Left forelimb (tissue), 1 donor: ENCODE measurements around the gene PPP1R12A.
"Not testable (repeated sequence)": the region's sequence is repeated elsewhere in the genome, so short reads cannot be mapped to it uniquely, and the experiment has no call there.

Experiments used
- DNase-seq: peaks from one replicate; pipeline ENCODE4 v3.0.0-alpha.2; 2018; ENCODE audit warnings: low spot score

Gene PPP1R12A

DNA sequence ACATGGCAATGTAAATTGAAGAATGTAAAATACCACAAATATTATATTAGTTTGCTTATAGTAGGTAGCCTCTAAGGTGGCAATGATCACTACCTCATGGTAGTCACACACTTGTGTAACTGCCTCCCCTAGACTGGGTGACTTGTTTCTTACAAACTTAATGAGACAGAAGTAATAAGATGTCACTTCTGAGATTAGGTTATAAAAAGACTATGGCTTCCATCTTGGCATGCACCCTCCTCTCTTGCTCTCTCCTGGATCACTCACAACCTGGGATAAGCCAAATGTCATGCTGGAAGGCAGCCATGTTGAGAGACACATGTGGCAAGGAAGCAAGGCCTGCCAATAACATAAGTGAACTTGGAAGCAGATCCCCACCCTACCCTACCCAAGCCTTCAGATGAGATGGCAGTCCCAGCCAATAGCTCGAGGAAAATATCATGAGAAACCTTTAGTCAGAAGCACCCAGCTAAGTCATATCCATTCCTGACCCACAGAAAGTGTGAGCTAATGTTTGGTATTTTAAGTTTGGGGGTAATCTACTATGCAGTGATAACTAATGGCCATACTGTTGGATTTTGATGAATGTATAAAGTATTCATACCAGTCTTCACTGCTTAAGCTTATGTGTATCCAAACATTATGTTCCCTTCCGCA lies 43.3 kb downstream of the PPP1R12A start:
- no peak for DNase-seq

DNA sequence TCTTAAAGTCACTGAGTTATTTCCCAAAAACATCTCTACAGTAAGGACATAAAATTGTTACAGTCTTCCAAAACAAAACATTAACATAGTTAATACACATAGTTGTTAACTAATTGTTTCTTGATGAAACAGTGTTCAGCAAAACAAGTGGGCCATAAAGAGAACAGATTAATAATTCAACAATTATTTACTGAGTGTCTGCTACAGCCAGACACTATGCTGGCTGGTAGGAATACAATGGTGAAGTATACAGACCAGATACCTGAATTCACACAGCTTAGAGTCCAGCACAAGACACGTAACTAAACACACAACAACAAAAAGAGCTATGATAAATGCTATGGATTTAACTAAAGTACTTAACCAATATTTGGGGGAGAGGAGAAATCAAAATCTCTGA lies 47.0 kb downstream of the PPP1R12A start:
- DNase-seq = no peak

DNA sequence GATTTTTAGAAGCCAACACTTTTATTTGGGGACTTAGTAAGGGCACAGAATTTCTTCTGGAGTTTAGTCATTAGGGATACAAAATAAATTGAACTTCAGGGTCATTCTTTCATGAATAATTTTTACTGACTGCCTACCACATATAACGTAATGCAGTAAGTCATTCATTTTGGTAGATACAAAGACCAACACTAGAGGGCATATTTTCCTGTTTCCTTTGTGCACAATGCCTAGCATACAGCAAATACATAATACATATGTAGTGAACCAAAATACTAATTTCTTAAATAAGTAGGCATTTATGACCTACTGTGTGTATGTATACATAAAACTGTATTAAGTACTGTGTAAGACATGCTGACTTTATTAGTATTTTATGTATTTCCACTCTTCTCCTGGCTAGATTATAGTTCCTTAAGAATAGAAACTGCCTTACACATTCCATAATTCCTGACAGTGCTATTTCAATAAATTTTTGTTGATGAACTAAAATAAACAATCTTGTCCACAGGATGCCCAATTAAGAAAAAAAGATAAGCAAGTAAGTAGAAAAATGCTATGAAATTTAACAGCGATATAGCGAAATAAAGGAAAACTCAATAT lies 47.9 kb downstream of the PPP1R12A start:
- no peak for DNase-seq

DNA sequence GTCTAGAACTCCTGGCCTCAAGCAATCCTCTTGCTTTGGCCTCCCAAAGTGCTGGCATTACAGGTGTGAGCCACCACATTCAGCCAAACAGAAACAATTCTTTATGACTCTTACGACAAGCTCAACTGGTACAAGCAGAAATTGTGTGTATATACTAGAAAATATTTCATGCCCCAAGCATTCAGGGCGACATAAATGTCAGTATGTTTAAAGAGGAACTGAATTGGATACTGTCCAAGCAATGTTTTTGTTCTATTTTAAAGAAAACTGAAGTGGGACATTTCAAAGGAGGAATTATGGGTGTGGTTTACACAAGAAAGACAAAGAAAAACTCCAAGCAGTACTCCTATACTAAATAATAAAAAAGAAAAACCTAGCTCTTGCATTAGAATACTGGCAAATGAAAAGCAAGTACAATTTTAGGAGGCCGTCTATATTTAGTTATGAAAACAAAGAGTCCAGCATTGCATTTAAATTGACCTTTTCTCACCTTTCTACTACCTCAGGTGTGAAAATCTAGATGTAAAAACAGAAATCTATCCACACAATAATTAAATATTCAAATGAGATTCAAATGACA lies 48.9 kb downstream of the PPP1R12A start:
- no peak for DNase-seq

DNA sequence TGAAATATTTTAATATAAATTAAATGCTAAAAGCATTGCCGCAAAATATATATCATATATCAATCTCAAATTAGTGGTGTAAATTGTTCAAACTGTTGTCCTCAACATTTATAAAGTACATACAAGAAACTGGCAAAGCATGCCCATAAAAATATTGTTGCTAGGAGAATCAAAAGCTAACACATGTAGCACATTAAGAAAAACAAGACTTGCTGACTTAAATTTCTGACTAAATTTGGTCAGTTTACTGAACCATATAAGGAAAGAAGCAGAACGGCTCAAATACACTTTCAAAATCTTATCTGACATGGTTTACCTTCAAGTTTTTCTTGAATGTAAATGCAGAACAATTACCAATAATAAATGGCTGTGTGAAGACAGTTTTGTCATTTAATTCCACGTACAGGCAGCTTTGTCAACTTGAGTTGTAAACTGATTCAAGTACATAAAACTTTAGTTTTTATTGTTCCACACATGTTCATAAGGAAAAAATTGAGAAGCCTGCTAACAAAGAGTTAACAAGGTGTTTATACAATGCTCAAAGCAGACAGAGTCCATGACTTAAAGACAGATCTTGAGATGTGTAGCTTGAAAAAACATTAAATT lies 50.4 kb downstream of the PPP1R12A start:
- no peak for DNase-seq

DNA sequence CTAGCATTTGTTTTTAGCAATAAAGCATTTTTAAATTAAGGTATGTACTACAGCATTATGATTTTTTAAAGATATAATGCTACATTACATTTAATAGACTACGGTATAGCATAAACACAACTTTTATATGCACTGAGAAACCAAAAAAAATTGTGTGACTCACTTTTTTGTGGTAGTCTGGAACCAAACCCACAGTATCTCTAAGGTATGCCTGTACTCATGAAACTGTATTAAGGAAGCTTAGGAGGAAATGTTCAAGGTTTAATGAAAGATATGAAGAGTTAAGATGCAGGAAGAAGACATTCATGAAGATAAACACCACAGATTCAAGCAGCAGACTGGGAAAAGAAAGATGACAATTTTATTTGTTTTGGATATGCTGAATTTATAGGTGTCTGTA lies 51.7 kb downstream of the PPP1R12A start:
- DNase-seq = no peak

DNA sequence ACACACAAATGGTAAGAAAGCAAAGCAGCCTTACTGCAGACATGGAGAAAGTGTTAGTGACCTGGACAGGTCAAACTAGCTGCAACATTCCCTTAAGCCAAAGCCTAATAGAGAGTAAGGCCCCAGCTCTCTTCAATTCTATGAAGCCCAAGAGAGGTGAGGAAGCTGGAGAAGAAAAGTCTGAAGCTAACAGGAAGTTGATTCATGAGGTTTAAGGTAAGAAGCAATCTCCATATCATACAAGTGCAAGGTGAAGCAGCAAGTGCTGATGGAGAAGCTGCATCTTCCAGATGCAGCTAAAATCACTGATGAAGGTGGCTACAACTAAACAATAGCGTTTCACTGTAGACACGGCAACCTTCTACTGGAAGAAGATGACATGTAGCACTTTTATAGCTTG lies 53.5 kb downstream of the PPP1R12A start:
- DNase-seq = no peak

DNA sequence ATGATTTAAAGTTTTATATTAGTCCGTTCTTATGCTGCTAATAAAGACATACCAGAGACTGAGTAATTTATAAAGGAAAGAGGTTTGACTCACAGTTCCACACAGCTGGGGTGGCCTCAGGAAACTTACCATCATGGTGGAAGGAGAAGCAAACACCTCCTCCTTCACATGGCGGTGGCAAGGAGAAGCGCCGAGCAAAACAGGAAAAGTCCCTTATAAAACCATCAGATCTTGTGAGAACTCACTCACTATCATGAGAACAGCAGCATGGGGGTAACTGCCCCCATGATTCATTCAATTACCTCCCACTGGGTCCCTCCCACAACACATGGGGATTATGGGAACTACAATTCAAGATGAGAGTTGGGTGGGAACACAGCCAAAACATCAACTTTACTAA lies 56.4 kb downstream of the PPP1R12A start:
- DNase-seq = not testable (repeated sequence)

DNA sequence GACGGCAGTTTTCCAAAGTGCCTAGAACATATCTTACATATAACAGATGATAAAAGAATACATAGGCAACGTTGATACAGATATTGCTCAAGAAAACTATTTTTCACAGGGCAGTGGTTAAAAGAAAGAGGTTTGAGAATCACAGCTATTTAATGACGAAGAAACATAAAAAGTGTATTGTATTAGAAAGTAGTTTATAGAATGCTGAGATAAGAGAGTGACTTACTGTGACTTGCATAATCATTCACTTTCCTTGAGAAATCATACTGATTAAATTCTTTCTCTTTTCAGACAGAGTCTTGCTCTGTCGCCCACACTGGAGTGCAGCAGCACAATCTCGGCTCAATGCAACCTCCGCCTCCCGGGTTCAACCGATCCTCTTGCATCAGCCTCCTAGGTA lies 57.7 kb downstream of the PPP1R12A start:
- no peak for DNase-seq

DNA sequence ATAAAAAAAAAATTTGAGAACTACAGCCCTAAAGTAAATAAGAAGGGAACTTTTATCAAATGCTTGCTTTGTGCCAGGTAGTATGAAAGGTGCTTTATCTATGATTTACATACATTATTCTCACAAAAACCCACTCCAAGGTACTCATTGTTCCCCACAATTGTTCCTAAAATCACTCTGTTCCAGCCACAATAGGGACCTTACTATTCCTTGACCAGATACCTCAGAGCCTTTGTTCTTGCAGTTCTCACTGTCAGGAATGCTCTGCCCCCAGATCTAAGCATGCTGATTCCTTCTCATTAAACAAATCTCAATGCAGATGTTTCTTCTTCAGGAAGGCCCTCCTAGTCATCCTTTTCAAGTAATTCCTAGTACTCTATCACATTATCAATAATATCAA lies 60.2 kb downstream of the PPP1R12A start:
- no peak for DNase-seq

DNA sequence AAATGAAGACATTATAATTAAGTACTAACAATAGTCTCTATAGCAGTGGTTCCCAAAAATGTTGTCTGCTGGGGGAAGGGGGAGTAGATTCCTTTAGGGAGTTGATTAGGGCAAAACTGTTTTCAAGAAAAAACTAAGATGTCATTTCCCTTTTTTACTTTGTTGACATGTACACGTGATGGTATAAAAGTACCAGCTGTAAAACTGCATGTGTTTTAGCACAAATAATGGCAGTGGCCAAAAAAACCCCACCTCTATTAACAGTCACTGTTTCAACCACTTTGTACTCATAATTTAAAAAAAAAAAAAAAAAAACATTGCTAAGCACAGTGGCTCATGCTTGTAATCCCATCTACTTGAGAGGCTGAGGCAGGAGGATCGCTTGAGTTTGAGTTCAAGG lies 61.7 kb downstream of the PPP1R12A start:
- DNase-seq = no peak

DNA sequence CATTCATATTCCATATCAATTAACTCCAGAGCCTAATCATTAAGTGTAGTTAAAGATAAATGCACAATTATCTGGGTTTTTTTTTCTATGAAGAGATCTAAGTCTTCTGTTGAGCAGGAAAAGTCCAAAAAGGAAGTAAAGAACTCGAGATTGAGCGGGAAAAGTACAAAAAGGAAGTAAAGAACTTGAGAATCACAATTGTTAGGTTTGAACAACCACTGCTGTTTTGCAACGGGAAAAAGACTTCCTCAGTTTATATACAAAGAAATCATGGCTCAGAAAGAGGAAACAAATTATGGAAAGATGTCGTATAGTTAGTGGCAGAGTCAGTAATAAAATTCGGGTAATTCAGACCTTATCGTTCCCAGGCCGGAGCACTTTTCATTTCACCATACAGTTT lies 63.3 kb downstream of the PPP1R12A start:
- DNase-seq = no peak

DNA sequence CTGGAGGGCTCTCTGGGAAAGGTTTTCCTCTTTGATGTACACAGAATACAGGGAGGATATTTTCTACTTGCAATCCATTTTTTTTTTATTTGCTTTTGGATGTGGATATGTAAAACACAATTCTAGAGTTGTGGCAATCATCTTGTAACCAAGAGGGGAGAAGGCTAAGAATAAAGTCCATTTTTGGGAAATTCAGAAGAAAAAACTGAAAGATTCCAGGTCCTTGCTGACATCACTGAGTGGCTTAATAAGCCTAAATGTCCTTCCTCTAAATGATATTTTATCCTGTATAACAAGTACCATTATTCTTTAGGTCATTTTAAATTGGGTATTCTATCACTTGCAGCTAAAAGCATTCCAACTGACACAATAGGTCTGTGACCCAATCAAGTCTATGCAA lies 64.0 kb downstream of the PPP1R12A start:
- no peak for DNase-seq

DNA sequence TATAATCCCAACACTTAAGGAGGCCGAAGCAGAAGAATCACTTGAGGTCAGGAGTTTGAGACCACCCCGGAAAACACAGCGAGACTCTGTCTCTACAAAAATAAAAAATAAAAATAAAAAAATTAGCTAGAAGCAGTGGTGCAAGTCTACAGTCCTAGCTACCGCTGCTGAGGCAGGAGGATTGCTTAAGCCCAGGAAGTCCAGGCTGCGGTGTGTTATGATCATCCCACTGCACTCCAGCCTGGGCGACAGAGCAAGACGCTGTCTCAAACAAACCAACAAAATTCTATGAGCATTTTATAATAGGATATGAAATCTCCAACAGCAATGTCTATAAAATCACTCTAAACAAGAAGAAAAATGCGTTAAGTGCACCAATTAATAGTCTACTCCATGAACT lies 75.3 kb downstream of the PPP1R12A start:
- DNase-seq = no peak

DNA sequence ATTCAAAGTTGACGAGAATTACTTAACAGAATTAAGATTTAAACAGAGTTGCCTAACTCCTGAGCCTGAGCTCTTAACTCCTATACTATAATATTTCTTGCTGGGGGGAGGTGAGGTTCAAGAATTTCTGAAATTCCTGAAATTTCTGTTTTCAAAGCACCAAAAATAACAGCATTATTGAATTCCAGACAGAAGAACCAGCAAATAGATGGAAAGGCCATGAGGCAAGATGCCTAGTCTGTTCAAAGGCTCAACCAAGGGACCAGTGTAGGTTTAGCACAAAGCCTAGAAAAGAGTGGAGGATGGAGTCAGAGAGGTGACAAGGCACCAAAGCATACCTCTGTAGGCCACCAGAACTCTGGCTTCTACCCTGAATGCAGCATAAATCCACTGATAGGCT lies 76.4 kb downstream of the PPP1R12A start:
- DNase-seq = no peak

DNA sequence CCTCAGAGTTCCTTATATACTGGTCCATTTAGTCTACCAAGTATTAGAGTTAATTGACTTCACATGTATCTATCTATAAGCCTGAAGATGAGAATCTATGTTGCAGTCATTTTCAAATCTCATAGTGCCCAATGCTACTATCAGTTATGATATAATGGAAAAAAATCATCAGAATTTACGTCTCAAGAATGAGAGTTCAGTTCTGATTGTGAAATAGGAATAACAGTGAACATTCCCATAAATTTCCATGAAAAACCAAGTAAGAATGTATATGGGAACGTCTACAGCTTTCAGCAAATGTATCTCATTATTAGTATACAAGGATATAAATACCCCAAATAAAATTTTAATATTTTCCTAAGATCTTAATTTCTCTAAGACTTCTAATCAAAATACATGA lies 77.2 kb downstream of the PPP1R12A start:
- no peak for DNase-seq

DNA sequence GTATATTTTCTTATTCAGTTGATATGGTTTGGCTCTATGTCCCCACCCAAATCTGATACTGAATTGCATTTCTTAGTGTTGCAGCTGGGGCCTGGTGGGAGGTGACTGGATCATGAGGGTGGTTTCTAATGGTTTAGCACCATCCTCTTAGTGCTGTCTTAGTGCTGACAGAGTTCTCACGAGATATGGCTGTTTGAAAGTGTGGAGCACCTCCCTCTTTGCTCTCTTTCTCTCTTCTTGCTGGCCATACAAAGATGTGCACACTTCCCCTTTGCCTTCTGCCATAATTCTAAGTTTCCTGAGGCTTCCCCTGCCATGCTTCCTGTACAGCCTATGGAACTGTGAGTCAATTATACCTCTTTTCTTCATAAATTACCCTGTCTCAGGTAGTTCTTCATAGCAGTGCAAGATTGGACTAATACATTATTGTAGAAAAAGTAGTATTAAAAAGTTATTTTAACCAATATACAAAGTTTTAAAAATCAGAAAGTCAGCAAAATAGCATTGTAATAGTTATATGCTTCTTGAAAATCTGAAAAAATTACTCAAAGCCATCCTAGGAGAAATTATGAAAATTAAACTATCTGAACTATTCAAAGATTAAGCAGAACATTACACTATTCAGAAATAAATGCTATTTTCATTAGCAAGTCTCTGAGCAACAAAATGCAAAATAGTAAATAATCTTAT lies 84.1 kb downstream of the PPP1R12A start:
- no peak for DNase-seq

DNA sequence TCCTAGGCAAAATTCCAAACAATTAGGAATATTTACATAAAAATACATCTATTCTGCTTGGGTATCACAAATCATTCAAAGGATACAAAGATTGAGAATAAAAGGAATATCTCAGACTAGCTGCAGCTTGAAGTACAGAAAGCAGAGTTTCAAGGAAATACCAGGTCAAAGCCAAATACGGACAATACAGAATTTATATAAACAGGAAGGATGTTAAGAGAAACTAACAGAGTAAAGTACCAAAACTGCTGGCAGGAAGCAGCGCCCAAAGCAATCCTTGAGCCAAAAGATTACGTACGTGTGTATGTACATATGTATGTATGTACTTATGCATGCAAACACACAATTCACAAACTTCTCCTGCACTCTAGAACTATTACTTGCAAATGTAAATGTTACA lies 86.6 kb downstream of the PPP1R12A start:
- no peak for DNase-seq

DNA sequence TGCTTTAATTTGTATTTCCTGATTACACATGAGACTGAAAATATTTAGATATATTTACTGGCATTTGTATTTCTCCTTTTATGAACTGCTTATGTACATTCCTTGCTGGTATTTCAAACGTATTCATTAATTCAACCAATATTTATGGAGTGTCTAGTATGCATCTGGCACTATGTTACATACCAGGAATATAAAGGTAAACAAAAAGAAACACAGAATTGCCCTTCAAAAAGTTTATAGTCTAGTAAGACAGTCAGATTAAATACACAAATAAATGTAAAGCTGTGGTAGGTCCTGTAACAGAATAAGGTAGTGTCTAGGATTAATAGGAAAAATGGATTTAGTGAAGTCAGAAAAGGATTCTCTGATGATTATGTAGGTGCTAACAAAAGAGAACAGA lies 87.5 kb downstream of the PPP1R12A start:
- no peak for DNase-seq

DNA sequence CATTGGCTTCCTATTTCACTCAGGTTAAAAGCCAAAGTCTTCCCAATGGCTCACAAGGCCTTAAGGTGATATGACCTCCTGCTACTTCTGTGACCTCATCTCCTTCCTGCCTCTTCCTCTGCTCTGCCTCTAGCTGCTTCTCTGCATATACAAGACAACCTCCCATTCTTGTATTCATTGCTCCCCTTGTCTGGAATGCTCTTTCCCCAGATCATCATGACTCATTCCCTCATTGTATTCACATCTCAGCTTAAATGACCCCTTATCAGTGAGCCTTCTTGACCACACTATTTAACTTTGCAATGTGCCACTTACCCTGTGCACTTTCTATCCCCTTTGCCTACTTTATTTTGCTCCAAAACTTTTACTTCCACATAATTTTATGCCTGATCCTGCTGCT lies 90.2 kb downstream of the PPP1R12A start:
- no peak for DNase-seq

DNA sequence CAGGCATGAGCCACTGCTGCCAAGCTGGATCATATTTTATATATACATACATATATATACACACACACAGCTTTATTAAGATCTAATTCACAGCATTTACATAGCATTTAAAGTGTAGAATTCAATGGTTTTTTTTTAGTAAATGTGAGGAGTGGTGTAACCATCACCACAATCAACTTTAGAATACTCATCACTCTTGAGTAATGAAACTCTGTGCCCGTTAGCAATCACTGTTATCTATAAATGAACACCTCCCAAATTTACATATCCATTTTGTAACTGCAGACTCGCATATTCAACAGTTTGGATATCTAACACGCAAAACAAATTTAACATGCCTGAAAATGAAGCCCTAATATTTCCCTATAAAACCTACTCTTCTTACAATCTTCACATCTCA lies 90.9 kb downstream of the PPP1R12A start:
- no peak for DNase-seq

DNA sequence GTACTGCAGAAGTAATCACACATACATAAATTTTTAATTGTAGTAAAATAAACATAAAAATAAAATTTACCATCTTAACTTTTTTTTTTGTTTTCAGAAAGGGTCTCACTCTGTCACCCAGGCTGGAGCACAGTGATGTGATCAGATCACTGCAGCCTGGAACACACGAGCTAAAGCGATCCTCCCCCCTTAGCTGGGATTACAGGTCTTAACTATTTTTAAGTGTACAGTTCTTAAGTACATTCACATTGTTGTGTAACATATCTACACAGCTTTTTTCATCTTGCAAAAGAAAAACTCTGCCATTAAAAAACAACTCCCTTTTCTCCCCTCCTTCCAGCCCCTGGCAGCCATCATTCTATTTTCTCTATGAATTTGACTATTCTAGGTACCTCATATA lies 92.3 kb downstream of the PPP1R12A start:
- no peak for DNase-seq

DNA sequence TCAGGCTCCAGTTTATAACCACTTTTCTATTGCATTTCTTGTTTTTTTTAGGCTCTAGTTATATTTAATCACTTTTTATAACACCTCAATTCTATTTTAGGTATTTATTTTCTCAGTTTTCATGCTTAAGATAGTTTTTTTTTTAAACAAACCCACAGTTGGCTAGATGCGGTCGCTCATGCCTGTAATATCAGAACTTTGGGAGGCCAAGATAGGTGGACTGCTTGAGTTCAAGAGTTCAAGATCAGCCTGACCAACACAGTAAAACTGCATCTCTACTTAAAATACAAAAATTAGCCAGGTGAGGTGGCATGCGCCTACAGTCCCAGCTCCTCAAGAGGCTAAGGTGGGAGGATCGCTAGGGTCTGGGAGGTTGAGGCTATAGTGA lies 93.0 kb downstream of the PPP1R12A start:
- DNase-seq = no peak
